GM12801 (cell line): ENCODE measurements around the gene OCIAD1.

Source experiments
- TF ChIP-seq, protein P1 (sequence below): IDR thresholded peaks from one replicate; pipeline ENCODE4 v1.5.1; 2011; ENCODE audit warnings: control low read depth; ENCODE audit not compliant: insufficient read length; ENCODE audit errors: extremely low read depth

The OCIAD1 gene

DNA sequence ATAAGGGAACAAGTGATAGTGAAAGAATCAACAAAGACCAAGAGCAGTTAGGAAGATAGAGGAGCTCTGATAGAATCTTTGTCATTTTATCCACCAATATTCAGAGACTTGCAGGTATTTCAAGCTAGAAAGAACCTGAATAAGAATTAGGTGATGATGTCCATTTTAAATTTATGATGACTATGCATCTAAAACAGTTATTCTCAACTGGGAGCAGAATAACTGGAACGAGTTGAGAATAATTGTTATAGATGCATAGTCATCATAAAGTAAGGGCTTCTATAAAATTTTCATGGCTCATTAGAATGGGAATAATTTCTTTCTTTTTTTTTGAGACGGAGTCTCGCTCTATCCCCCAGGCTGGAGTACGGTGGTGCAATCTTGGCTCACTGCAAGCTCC is 5.8 kb downstream of the OCIAD1 start:
- TF ChIP-seq, protein P1, sequence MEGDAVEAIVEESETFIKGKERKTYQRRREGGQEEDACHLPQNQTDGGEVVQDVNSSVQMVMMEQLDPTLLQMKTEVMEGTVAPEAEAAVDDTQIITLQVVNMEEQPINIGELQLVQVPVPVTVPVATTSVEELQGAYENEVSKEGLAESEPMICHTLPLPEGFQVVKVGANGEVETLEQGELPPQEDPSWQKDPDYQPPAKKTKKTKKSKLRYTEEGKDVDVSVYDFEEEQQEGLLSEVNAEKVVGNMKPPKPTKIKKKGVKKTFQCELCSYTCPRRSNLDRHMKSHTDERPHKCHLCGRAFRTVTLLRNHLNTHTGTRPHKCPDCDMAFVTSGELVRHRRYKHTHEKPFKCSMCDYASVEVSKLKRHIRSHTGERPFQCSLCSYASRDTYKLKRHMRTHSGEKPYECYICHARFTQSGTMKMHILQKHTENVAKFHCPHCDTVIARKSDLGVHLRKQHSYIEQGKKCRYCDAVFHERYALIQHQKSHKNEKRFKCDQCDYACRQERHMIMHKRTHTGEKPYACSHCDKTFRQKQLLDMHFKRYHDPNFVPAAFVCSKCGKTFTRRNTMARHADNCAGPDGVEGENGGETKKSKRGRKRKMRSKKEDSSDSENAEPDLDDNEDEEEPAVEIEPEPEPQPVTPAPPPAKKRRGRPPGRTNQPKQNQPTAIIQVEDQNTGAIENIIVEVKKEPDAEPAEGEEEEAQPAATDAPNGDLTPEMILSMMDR = no peak

DNA sequence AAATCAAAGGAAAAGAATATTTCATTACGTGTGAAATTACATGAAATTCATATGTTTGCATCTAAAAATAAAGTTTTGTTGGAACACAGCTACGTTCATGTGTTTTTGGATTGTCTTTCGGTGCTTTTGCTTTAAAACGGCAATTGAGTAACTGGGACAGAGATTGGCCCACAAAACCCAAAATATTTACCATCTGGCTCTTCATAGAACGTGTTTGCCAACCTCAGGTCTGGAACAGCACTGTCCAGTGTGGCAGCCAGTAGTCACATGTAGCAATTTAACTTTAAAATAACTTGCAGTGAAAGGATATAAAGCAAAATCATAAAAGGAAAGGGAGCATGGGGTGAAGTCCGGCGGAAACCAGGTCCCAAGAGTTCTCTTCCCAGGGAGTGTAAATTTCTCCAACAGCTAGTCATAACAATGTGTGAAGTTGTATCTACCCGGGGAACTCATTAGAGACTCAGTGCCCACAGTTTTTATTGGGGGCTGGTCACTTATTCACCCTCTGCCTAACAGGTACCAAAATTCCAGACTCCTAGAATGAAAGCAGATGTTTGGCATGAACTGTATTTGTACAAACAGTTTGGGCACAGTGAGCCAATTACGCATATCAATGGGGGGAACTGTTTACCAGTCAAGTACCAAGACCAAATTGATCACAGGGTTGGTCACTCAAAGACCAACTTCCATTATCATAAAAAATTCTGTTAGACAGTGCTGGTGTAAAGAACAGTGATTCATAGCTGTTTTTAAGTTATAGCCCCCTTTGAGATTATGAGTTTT is 10.3 kb downstream of the OCIAD1 start:
- TF ChIP-seq, protein P1 = no peak

DNA sequence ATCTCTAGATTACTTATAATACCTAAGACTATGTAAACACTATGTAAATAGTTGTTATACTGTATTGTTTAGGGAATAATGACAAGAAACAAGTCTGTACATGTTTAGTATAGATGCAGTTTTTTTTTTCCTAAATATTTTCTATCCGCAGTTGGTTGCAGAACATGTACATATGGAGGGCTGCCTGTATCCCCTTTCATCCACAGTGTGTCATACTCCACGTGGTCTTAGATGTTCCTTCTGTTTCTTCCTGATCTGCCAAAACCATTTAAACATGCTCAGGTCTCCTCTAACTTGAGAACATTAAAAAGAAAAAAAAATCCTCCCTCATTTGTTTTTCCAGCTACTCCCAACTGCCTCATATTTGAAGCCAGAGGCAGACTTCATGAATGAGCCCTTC is 14.0 kb downstream of the OCIAD1 start:
- TF ChIP-seq, protein P1 = no peak

DNA sequence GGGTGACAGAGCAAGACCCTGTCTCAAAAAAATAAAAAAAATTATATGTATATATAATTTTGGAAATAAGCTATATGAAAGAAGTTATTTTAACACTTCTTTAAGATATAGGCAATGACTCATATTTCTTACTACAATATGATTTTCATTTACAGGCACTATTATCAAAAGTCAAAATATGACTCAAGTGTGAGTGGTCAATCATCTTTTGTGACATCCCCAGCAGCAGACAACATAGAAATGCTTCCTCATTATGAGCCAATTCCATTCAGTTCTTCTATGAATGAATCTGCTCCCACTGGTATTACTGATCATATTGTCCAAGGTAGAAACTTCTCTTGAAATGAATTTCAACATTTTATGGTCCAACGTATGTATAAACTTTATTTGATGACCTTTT is 20.8 kb downstream of the OCIAD1 start:
- TF ChIP-seq, protein P1 = no peak

DNA sequence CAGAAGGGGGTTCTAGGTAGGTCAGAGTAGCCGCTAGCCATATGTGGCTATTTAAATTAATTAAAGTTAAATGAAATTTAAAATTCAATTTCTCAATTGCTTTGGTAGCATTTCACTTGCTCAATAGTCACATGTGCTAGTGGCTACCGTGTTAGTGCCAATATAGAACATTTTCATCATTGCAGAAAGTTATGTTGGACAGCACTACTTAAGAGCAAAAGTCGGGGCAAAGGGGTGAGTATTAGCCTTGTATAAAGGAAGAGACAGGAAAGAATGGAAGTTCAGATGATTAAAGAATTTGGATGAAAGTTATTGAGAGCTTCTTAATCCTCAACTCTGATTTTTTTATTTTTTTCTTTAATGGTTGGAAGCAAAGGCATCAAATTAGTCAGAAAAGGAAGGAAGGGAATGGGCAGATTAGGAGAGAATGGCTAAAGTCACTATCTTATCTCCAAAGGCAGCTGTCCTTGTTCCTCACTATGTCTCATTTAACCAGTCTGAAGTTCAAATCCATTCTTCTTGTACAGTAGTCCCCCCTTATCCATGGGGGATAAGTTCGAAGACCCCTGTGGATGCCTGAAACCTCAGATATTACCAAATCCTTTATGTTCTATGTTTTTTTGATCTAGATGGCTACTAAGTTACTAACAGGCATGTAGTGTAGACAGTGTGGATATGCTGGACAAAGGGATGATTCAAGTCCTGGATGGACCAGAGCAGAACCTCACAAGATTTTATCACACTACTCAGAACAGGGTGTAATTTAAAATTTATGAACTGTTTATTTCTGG is 22.9 kb downstream of the OCIAD1 start:
- TF ChIP-seq, protein P1 = no peak

DNA sequence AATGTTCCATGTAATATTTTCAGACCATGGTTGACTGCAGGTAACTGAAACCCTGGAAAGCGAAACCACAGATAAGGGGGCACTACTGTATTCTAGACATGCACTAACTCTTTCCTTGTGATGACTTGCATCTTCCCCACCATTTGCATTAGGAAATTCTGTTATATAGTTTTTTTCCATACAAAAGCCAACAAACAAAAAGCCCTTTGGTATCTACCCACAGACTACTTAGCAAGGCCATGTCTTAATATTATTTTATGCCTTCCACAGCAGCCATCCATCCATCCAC is 23.5 kb downstream of the OCIAD1 start:
- TF ChIP-seq, protein P1 = no peak

DNA sequence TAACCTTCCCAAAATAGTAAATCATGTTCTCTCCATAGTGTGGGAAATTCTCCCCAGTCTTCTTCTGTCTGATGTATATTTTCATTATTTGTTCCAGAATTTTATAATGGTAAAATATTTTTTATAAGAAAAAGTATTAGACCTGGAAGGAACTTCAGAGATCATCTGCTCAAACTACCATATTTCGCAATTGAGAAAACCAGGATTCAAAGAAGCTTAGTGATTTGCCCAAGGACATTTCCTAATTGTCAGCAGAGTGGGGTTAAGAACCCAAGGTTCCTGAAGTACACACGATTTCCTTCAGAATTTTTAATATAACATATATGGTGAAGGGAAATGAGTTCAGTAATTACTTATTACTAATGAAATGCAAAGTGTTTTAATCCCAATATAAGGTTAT is 24.1 kb downstream of the OCIAD1 start:
- TF ChIP-seq, protein P1 = no peak
